Fibroblast of skin of abdomen (primary cell): ENCODE measurements around the gene C12orf60.
A peak's percentile ranks its signal among the peaks of the same experiment; 100 is the strongest.

Source experiments
- DNase-seq: peaks from one replicate; pipeline ENCODE4 v3.0.0-alpha.2; 2013

C12orf60 gene

GRCh38 chr12:14777271-14777670 is 26.2 kb upstream of the C12orf60 start:
- no peak for DNase-seq

GRCh38 chr12:14779834-14780233 is 23.6 kb upstream of the C12orf60 start:
- DNase-seq, result no peak

GRCh38 chr12:14780859-14781258 is 22.6 kb upstream of the C12orf60 start:
- no peak for DNase-seq

GRCh38 chr12:14781563-14781962 is 21.9 kb upstream of the C12orf60 start:
- DNase-seq, result no peak

GRCh38 chr12:14782756-14783155 is 20.7 kb upstream of the C12orf60 start:
- DNase-seq, result no peak

- DNase-seq, result no peak
Observed at GRCh38 chr12:14784471-14784870, 19.0 kb upstream of the C12orf60 start.

GRCh38 chr12:14785568-14785967 is 17.9 kb upstream of the C12orf60 start:
- DNase-seq, result no peak

- no peak for DNase-seq
Observed at GRCh38 chr12:14795028-14795448, 8.4 kb upstream of the C12orf60 start.

- no peak for DNase-seq
Observed at GRCh38 chr12:14802247-14802646, 1.2 kb upstream of the C12orf60 start.

GRCh38 chr12:14802721-14803010 is 804 bp upstream of the C12orf60 start:
- no peak for DNase-seq

- DNase-seq, result no peak
Observed at GRCh38 chr12:14803830-14804160, 325 bp downstream of the C12orf60 start.

GRCh38 chr12:14810167-14810952 is 6.9 kb downstream of the C12orf60 start:
- DNase-seq, result no peak

- peak; percentile 18 for DNase-seq
Observed at GRCh38 chr12:14810953-14811483, 7.5 kb downstream of the C12orf60 start.

GRCh38 chr12:14811486-14811885 is 8.0 kb downstream of the C12orf60 start:
- DNase-seq, result no peak

- no peak for DNase-seq
Observed at GRCh38 chr12:14814014-14814413, 10.5 kb downstream of the C12orf60 start, which contains the start of gene SMCO3. Gene SMCO3 (minus strand): TSS chr12:14814182. CDS start chr12:14806680, 7,502 bp downstream.

- no peak for DNase-seq
Observed at GRCh38 chr12:14824012-14824634, 20.7 kb downstream of the C12orf60 start.

- DNase-seq, result no peak
Observed at GRCh38 chr12:14825256-14825655, 21.8 kb downstream of the C12orf60 start.

- no peak for DNase-seq
Observed at GRCh38 chr12:14826491-14826890, 23.0 kb downstream of the C12orf60 start.

GRCh38 chr12:14827043-14827442 is 23.6 kb downstream of the C12orf60 start:
- DNase-seq, result no peak

- DNase-seq, result no peak
Observed at GRCh38 chr12:14828892-14829291, 25.4 kb downstream of the C12orf60 start.

GRCh38 chr12:14833336-14833735 is 29.9 kb downstream of the C12orf60 start:
- DNase-seq, result no peak

- DNase-seq, result no peak
Observed at GRCh38 chr12:14833952-14834351, 30.5 kb downstream of the C12orf60 start.

- peak; percentile 54 for DNase-seq
Observed at GRCh38 chr12:14834509-14834908, 31.0 kb downstream of the C12orf60 start.
